NT2/D1 (cell line): ENCODE measurements around the gene ZNF91.
A peak's percentile ranks its signal among the peaks of the same experiment; 100 is the strongest.

ENCODE experiments used
- YY1 ChIP-seq: IDR thresholded peaks from 2 replicates; pipeline ENCODE4 v1.6.1; 2011; ENCODE audit not compliant: insufficient read length, insufficient read depth
- ZNF274 ChIP-seq: IDR thresholded peaks from 2 replicates; pipeline ENCODE4 v1.6.1; 2011; ENCODE audit warnings: mild to moderate bottlenecking, low read depth, low read length

GRCh38 chr19:23415561-23416191 lies 20.4 kb upstream of the ZNF91 start:
- TF ChIP-seq YY1 (peak; percentile 35), ZNF274 (no peak)
